HG02973 (cell line): ENCODE measurements around the gene METTL2A.
"Not testable (repeated sequence)": the region's sequence is repeated elsewhere in the genome, so short reads cannot be mapped to it uniquely, and the experiment has no call there.

Source experiments
- ATAC-seq: cut with Tn5 transposase; IDR thresholded peaks from one replicate; pipeline ENCODE4 v1.9.1; 2021; ENCODE audit warnings: moderate library complexity; ENCODE audit not compliant: unreplicated experiment

METTL2A gene, protein sequence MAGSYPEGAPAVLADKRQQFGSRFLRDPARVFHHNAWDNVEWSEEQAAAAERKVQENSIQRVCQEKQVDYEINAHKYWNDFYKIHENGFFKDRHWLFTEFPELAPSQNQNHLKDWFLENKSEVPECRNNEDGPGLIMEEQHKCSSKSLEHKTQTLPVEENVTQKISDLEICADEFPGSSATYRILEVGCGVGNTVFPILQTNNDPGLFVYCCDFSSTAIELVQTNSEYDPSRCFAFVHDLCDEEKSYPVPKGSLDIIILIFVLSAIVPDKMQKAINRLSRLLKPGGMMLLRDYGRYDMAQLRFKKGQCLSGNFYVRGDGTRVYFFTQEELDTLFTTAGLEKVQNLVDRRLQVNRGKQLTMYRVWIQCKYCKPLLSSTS

DNA sequence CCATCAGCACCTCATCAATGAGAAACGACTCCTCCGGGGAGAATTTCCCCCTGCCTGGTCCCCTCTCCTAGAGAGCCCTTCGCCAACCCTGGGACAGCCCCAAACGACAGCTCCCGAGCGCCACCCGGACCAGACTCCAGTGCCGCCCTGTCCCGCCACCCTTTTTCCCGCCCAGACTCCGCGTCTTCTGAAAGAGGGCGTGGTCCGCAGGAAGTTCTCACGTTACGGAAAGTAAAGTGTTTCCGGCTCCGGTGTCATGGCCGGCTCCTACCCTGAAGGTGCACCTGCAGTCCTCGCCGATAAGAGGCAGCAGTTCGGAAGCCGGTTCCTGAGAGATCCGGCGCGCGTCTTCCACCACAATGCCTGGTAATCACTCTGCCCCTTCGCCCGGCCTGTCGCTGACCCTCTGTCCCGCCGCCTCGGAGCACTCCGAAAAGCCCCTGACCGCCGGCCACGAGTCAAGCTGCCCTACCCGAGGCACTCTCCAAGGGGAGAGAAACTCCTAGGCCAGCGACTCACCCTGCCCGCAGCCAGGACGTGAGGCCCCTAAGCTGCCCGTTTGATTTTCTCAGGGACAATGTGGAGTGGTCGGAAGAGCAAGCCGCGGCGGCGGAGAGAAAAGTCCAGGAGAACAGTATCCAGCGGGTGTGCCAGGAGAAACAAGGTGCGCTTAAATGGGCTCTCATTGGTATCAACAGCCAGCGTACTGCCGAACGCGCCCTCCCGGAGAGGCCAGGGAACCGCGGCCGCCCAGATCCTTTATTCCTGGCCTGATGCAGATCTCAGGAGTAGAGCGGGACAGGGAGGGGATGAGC, at the start of gene METTL2A:
Gene METTL2A, plus strand, starts transcription at position 251 of the 815 bp plus-strand sequence. Its CDS starts 6 bp downstream, at position 257.
- peak; percentile 90 for ATAC-seq

DNA sequence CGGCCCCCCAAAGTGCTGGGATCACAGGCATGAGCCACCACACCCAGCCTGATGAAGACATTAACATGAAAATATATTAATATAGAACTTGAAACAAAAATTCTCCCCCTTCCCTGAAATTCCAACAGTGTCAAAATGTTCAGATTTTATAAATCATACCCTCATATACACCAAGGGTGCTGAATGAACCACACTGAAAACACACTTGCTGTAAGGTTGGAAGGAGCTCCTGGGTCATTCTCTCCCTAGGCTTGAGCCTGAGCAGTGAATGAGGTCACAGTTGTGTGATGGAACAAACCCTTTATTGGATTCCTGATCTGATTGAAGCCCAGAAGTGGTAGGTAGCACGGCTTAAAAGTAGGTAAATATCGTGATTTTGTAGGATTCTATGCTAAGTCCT, 43.4 kb upstream of the METTL2A start, which contains the start of gene EFCAB3:
Gene EFCAB3, plus strand, starts transcription at position 301 of the 400 bp plus-strand sequence. CDS start 2,427 bp downstream, outside the sequence.
- no peak for ATAC-seq

- ATAC-seq = no peak
These were observed 42.1 kb upstream of the METTL2A start for GRCh38 chr17:62381561-62381960.

GRCh38 chr17:62388856-62389255, 34.8 kb upstream of the METTL2A start:
- ATAC-seq = no peak

- ATAC-seq = no peak
These were observed 30.8 kb upstream of the METTL2A start for GRCh38 chr17:62392908-62393307.

- no peak for ATAC-seq
These were observed 24.8 kb upstream of the METTL2A start for GRCh38 chr17:62398891-62399290.

- ATAC-seq = no peak
These were observed 18.2 kb upstream of the METTL2A start for GRCh38 chr17:62405451-62405850.

GRCh38 chr17:62413090-62413489, 10.6 kb upstream of the METTL2A start:
- not testable (repeated sequence) for ATAC-seq

- ATAC-seq = not testable (repeated sequence)
These were observed 2.5 kb downstream of the METTL2A start for GRCh38 chr17:62426214-62426613.

DNA sequence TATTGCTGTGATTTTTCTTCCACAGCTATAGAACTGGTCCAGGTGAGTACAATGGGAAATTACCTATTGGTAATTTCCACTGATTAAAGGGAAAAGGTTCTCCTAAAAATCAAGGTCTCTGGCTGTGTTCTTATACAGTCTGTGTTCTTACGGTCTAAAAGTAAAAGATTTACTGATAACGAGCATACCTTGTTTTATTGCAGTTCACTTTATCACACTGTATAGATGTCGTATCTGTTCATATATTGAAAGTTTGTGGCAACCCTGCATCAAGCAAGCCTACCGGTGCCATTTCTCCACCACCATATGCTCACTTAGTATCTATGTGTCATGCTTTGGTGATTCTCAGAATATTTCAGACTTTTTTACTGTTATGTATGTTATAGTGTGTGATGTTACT, 11.6 kb downstream of the METTL2A start:
- ATAC-seq = not testable (repeated sequence)

GRCh38 chr17:62441181-62441580, 17.5 kb downstream of the METTL2A start:
- not testable (repeated sequence) for ATAC-seq

DNA sequence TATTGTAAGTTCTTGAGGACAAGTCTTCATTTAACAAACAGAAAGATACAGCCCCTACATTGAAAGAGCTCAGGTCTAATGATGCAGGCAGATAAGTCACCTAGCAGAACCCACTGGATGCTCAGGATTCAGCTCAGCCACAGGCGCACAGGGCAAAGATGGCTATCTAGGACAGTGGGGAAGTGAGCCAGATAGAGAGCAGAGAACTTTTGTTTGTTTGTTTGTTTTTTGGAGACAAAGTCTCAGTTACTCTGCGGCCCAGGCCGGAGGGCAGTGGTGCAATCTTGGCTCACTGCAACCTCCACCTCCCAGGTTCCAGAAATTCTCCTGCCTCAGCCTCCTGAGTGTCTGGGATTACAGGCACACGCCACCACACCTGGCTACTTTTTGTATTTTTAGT, 20.4 kb downstream of the METTL2A start:
- no peak for ATAC-seq

GRCh38 chr17:62445791-62446190, 22.1 kb downstream of the METTL2A start:
- not testable (repeated sequence) for ATAC-seq

GRCh38 chr17:62452195-62452594, 28.5 kb downstream of the METTL2A start:
- ATAC-seq = not testable (repeated sequence)

GRCh38 chr17:62453041-62453440, 29.3 kb downstream of the METTL2A start:
- not testable (repeated sequence) for ATAC-seq

- peak; percentile 37 for ATAC-seq
These were observed 30.0 kb downstream of the METTL2A start for GRCh38 chr17:62453656-62454055.

- peak; percentile 56 for ATAC-seq
These were observed 30.4 kb downstream of the METTL2A start for GRCh38 chr17:62454111-62454510.

- ATAC-seq = no peak
These were observed 32.3 kb downstream of the METTL2A start for GRCh38 chr17:62456016-62456415.

DNA sequence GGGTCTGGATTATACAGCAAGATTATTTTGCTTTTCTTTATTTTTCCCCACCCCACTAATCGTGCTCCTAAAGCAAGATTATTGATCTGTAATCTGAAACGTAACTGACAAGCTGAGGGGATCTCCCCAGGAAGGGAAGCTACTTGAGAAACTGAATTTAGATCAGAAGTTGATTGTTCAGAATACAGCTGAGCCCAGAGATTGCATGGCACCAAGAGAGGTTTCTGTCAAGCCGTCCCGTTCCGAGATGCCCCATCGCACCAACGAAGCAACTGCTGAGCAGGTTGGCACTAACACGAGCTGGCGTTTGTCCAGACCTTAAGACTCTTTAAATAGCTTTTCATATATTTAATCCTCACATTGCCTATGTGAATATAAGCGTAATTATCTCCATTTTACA, 34.8 kb downstream of the METTL2A start:
- not testable (repeated sequence) for ATAC-seq

- ATAC-seq = not testable (repeated sequence)
These were observed 40.7 kb downstream of the METTL2A start for GRCh38 chr17:62464422-62464821.

DNA sequence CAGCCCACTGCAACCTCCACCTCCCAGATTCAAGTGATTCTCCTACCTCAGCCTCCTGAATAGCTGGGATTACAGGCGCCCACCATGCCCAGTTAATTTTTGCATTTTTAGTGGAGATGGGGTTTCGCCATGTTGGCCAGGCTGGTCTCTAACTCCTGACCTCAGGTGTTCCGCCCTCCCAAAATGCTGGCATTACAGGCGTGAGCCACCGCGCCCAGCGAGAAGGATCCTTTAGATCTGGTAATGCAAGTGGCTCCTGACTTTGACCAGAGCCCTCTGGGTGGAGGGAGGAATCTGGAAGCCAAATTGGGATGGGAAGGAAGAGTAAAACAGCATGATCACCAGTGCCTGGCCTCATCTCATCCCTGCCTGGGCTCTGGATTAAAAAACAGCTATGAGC, 41.6 kb downstream of the METTL2A start:
- not testable (repeated sequence) for ATAC-seq
